CD4-positive, alpha-beta T cell (primary cell): ENCODE results near the gene OVCA2. TPM values are rescaled to one million over a fixed set of nuclear protein-coding genes. Genes with fewer than 3 reads are reported as not detected.

Source experiments
- ATAC-seq: fragments of 200-7000 bp; cut with Tn5 transposase; one replicate; pipeline ENCODE4 v1.10.0; 2022; ENCODE audit warnings: mild to moderate bottlenecking; ENCODE audit not compliant: poor library complexity
- CTCF ChIA-PET: fragments of 350-600 bp; sonication (Branson Sonifier 250); formaldehyde crosslinking; loops from one replicate; lab custom pipeline; 2021; ENCODE audit warnings: antibody characterized with exemption, inconsistent platforms; lab: Charles Lee
- POLR2A ChIA-PET: fragments of 350-600 bp; sonication (Branson Sonifier 250); formaldehyde crosslinking; loops from one replicate; lab custom pipeline; 2021; ENCODE audit warnings: antibody characterized with exemption, inconsistent platforms; lab: Charles Lee
- DNase-seq, 14 experiments: peaks; one replicate each; pipeline ENCODE4 v3.0.0-alpha.2; 2013 to 2020; ENCODE audit warnings: mixed read lengths in 2 of 14
- H3K27ac ChIP-seq, 2 donors: one replicate each; pipeline versions ENCODE4 v1.5.1 to v1.7.0; 2013; ENCODE audit warnings: low read length in 2 of 2, low read depth in 1 of 2, mild to moderate bottlenecking in 1 of 2
- H3K27me3 ChIP-seq, 2 experiments: 1 replicate in 1 of 2; 2 replicates in 1 of 2; pipeline versions ENCODE4 v1.6.1 to v1.7.0; 2013; ENCODE audit warnings: low read length in 2 of 2, control low read depth in 1 of 2, mild to moderate bottlenecking in 1 of 2, moderate library complexity in 1 of 2; ENCODE audit not compliant: insufficient read depth in 2 of 2, control insufficient read depth in 1 of 2
- H3K36me3 ChIP-seq: one replicate; pipeline ENCODE4 v1.6.1; 2013; ENCODE audit warnings: low read length, control low read depth; ENCODE audit not compliant: insufficient read depth
- H3K4me1 ChIP-seq: one replicate; pipeline ENCODE4 v1.6.1; 2013; ENCODE audit warnings: low read length, control low read depth; ENCODE audit not compliant: insufficient read depth
- H3K4me3 ChIP-seq: one replicate; pipeline ENCODE4 v1.5.1; 2013; ENCODE audit warnings: mild to moderate bottlenecking, low read length, moderate library complexity
- H3K9me3 ChIP-seq, 2 experiments: 1 replicate in 1 of 2; 2 replicates in 1 of 2; pipeline versions ENCODE4 v1.6.1 to v1.7.0; 2013; ENCODE audit warnings: low read length in 2 of 2, mild to moderate bottlenecking in 2 of 2, control low read depth in 1 of 2, moderate library complexity in 1 of 2; ENCODE audit not compliant: control insufficient read depth in 1 of 2, insufficient read depth in 1 of 2
- H3K27ac Mint-ChIP-seq: one replicate; pipeline ENCODE4 v1.8.0; 2020; ENCODE audit warnings: mixed read lengths
- H3K27me3 Mint-ChIP-seq: one replicate; pipeline ENCODE4 v1.8.0; 2021; ENCODE audit warnings: mixed read lengths
- H3K36me3 Mint-ChIP-seq: one replicate; pipeline ENCODE4 v1.8.0; 2021; ENCODE audit warnings: low read depth, mixed read lengths
- H3K4me1 Mint-ChIP-seq: one replicate; pipeline ENCODE4 v1.8.0; 2021; ENCODE audit warnings: low read depth, mixed read lengths
- H3K4me3 Mint-ChIP-seq: one replicate; pipeline ENCODE4 v1.8.0; 2020; ENCODE audit warnings: mild to moderate bottlenecking, mixed read lengths
- H3K9me3 Mint-ChIP-seq: one replicate; pipeline ENCODE4 v1.8.0; 2020; ENCODE audit warnings: mixed read lengths
- intact Hi-C, 2 experiments: fragments of 100-400 bp; cut with DNase I in 1 of 2; cut with micrococcal nuclease in 1 of 2; formaldehyde crosslinking; loops; one replicate each; pipeline versions ENCODE4 v1.15.1 to v1.9.0; 2023 to 2025; cut with DNase I, micrococcal nuclease
- total RNA-seq, 174 experiments: library from RNA in 2 of 174; stranded (reverse) in 2 of 174; gene quantifications; one replicate each; pipeline ENCODE4 v1.2.3 and lab custom pipeline; 2021 to 2026
- TF ChIP-seq, protein P1 (sequence below): fragments of 200-600 bp; IDR thresholded peaks from one replicate; pipeline ENCODE4 v1.8.0; 2022; ENCODE audit warnings: antibody characterized with exemption, mild to moderate bottlenecking

Gene OVCA2
- total RNA-seq, 2 experiments from 2014 or later: 34.4 to 35.1 TPM

DNA sequence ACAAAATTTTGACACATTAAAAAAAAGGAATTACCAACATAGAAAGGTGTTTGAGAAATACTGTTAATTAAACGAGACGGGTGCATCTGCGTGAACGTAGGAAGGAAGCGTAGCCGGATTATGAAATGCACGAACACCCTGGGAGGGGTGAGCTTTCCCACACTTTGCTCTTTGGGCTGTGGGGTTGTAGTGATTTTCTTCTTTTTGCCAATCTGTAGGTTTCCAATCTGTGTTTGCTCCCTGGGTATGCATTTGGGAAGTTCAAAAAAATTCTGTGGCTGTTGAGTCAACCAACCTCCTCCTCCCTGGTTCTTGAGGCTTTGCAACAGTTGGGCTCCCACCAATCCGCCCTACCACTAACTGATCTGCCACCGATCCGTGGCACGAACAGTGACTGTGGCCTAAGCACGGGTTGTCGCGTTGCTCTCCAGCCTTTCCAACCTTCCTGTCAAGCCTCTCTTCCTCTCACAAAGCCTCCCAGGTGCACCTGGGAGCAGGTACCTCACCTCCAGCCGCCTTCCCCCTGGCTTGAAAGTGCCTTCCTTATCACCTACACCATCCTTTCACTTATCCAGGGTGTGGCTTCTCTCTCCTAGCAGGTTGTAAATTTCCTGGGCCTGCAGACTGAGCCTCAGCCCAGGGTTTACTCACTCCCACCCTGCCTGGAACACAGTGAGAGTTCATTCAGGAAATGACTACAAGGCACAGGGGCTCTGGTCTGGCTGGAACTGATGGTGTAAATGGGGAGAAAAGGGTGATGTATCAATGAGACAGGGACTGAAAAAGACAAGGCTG is 33.3 kb upstream of the OVCA2 start:
- ChIA-PET POLR2A (no interaction called here), CTCF (no interaction called here)
- no peak for DNase-seq
- no peak overlapping the region for H3K27ac Mint-ChIP-seq
- peaks cover 0 to 6% of the 10 kb centered on the region in 2 experiments for H3K27me3 ChIP-seq
- H3K4me1 Mint-ChIP-seq: no peaks in the 10 kb centered on the region
- H3K27me3 Mint-ChIP-seq: peaks cover 11% of the 10 kb centered on the region
- no peaks in the 10 kb centered on the region for H3K36me3 ChIP-seq
- no peaks in the 10 kb centered on the region for H3K4me1 ChIP-seq
- H3K4me3 ChIP-seq: no peak overlapping the region
- H3K27ac ChIP-seq: no peak overlapping the region
- ATAC-seq: no peak
- no peaks in the 10 kb centered on the region for H3K36me3 Mint-ChIP-seq
- no peaks in the 10 kb centered on the region for H3K9me3 ChIP-seq
- H3K4me3 Mint-ChIP-seq: no peak overlapping the region
- no peaks in the 10 kb centered on the region for H3K9me3 Mint-ChIP-seq
- TF ChIP-seq, protein P1, sequence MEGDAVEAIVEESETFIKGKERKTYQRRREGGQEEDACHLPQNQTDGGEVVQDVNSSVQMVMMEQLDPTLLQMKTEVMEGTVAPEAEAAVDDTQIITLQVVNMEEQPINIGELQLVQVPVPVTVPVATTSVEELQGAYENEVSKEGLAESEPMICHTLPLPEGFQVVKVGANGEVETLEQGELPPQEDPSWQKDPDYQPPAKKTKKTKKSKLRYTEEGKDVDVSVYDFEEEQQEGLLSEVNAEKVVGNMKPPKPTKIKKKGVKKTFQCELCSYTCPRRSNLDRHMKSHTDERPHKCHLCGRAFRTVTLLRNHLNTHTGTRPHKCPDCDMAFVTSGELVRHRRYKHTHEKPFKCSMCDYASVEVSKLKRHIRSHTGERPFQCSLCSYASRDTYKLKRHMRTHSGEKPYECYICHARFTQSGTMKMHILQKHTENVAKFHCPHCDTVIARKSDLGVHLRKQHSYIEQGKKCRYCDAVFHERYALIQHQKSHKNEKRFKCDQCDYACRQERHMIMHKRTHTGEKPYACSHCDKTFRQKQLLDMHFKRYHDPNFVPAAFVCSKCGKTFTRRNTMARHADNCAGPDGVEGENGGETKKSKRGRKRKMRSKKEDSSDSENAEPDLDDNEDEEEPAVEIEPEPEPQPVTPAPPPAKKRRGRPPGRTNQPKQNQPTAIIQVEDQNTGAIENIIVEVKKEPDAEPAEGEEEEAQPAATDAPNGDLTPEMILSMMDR: no peak
- intact Hi-C loops: no loop called here

DNA sequence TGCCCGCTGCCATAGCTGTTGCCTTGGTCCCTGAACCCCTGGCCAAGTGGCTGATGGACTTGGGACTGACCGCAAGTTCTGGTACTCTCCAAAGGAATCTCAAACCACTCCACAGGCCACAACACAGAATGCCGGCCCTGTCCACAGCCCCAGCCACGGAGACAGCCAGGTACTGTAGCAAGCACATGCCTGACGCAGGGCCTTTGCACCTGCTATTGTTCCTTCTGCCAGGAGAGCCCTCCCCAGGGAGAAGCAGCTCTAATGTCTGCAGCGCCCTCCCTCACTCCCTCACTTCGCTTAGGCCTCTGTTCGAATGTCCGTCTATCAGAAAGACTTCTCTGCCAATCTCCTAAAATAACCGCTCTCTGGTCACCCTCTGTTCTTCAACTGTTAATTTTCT is 32.1 kb upstream of the OVCA2 start:
- POLR2A ChIA-PET: no interaction called here

DNA sequence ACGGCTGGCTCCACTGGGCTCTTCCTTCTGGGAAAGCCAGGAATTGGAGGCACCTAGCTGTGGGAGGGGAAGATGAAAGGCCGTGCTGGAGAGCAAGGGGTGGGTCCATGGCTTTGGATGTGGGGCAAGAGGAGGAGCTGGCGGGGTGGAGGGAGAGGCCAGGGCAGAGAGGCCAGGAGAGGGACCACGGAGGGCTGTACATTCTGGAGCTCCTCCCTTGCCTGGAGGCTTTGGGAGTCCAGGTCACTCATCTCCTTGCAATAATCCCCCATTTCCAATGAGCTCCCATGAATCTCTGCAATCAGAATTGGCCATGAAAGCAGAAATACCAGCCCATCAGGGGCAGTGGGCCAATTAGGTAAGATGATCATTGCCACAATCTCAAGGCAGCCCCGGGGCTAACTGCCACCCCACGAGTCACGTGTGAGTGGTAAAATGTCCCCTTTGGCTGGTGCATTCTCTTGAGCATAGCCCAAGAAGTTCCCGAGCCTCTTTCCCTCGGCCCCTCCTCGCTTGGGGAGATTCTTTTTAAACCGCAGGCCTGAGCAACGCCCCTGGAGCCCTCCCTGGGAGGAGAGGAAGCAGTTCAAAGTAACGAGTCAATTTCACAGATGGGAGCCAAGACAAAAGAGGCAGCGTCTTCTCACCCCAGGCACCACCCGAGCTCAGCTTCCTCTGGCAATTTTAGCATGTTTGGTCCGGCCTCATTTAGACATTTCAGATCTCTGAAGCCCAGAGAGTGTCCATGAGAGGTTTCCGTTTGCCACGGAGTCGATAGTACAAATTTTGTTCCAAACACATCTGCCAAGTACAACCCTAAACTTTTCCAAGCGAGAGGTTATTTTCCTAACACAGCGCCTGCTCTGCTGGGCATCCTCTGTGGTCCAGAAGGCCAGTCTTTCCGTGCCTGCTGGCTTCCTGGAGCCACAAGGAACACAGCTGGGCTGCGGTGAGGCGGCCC is 30.1 kb upstream of the OVCA2 start:
- no peak overlapping the region for H3K27ac Mint-ChIP-seq
- POLR2A ChIA-PET: no interaction called here

More for the DNA sequence above, 32.1 kb upstream of the OVCA2 start:
- ATAC-seq (no peak), DNase-seq (no peak)
- Mint-ChIP-seq H3K36me3 (no peaks in the 10 kb centered on the region), H3K27me3 (peaks cover 18% of the 10 kb centered on the region), H3K27ac (no peak overlapping the region), H3K4me3 (no peak overlapping the region), H3K9me3 (no peaks in the 10 kb centered on the region), H3K4me1 (no peaks in the 10 kb centered on the region)
- H3K36me3 ChIP-seq: no peaks in the 10 kb centered on the region
- no peaks in the 10 kb centered on the region for H3K4me1 ChIP-seq
- H3K4me3 ChIP-seq: no peak overlapping the region
- intact Hi-C loops: no loop called here
- TF ChIP-seq, protein P1: no peak
- peaks cover 0 to 6% of the 10 kb centered on the region in 2 experiments for H3K27me3 ChIP-seq
- no peak overlapping the region for H3K27ac ChIP-seq
- no peaks in the 10 kb centered on the region for H3K9me3 ChIP-seq
- CTCF ChIA-PET: no interaction called here

More for the DNA sequence above, 30.1 kb upstream of the OVCA2 start:
- Mint-ChIP-seq H3K9me3 (no peaks in the 10 kb centered on the region), H3K4me1 (no peaks in the 10 kb centered on the region), H3K27me3 (peaks cover 23% of the 10 kb centered on the region), H3K36me3 (no peaks in the 10 kb centered on the region), H3K4me3 (no peak overlapping the region)
- no peak overlapping the region for H3K27ac ChIP-seq
- no peaks in the 10 kb centered on the region for H3K36me3 ChIP-seq
- H3K4me1 ChIP-seq: no peaks in the 10 kb centered on the region
- ATAC-seq (no peak), DNase-seq (no peak)
- H3K4me3 ChIP-seq: no peak overlapping the region
- CTCF ChIA-PET: no interaction called here
- H3K27me3 ChIP-seq: peaks cover 0 to 6% of the 10 kb centered on the region in 2 experiments
- intact Hi-C loops: no loop called here
- no peaks in the 10 kb centered on the region for H3K9me3 ChIP-seq
- TF ChIP-seq, protein P1: no peak
